Esophagus squamous epithelium (tissue), 4 donors: ENCODE measurements around the gene MAPRE2.

Experiments
- POLR2A ChIP-seq, 4 donors: fragments of 450-650 bp; IDR thresholded peaks; one replicate each; pipeline ENCODE4 v1.6.1; 2017; ENCODE audit warnings: antibody characterized with exemption in 4 of 4, mild to moderate bottlenecking in 4 of 4, moderate library complexity in 3 of 4
- TF ChIP-seq, protein P1 (sequence below), 6 experiments: fragments of 450-650 bp in 4 of 6; fragments of 200-600 bp in 2 of 6; sonication (generic) in 2 of 6; IDR thresholded peaks; one replicate each; pipeline ENCODE4 v1.5.1; 2016 to 2019; ENCODE audit warnings: antibody characterized with exemption in 6 of 6, mild to moderate bottlenecking in 4 of 6, moderate library complexity in 4 of 6

DNA sequence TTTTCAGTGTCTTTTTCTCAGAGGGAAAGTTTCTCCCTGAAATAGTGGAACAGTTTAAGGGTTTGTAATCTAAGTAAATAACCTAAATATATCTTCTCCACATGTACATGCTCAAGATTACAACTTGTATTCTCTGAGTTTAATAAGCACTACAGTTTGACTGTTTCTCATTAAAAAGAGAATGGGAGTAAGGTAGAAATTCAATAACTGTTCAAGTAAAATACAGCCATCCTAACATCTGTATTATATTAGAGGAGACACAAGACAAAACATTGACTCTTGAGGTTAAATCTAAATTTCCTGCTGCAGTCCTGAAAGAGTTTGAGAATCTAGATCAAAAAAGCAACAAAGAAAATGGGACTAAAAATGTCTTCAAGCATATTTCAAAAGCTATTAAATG lies 126.6 kb downstream of the MAPRE2 start:
- TF ChIP-seq, protein P1, sequence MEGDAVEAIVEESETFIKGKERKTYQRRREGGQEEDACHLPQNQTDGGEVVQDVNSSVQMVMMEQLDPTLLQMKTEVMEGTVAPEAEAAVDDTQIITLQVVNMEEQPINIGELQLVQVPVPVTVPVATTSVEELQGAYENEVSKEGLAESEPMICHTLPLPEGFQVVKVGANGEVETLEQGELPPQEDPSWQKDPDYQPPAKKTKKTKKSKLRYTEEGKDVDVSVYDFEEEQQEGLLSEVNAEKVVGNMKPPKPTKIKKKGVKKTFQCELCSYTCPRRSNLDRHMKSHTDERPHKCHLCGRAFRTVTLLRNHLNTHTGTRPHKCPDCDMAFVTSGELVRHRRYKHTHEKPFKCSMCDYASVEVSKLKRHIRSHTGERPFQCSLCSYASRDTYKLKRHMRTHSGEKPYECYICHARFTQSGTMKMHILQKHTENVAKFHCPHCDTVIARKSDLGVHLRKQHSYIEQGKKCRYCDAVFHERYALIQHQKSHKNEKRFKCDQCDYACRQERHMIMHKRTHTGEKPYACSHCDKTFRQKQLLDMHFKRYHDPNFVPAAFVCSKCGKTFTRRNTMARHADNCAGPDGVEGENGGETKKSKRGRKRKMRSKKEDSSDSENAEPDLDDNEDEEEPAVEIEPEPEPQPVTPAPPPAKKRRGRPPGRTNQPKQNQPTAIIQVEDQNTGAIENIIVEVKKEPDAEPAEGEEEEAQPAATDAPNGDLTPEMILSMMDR (IDR thresholded peaks at IDR 0.05) = no peak
- no peak for TF ChIP-seq POLR2A (IDR thresholded peaks at IDR 0.05)
